HG02938 (cell line): ENCODE measurements around the gene FBF1.

Experiments
- ATAC-seq: cut with Tn5 transposase; IDR thresholded peaks from one replicate; pipeline ENCODE4 v1.9.1; 2021; ENCODE audit warnings: mild to moderate bottlenecking, moderate library complexity; ENCODE audit not compliant: unreplicated experiment

The FBF1 gene

GRCh38 chr17:75959051-75959838 is 18.4 kb upstream of the FBF1 start:
- ATAC-seq: no peak

GRCh38 chr17:75950855-75951554 is 10.2 kb upstream of the FBF1 start:
- no peak for ATAC-seq

GRCh38 chr17:75950421-75950820 is 9.6 kb upstream of the FBF1 start:
- no peak for ATAC-seq

GRCh38 chr17:75945211-75945610 is 4.4 kb upstream of the FBF1 start:
- ATAC-seq: no peak

GRCh38 chr17:75943491-75943890 is 2.6 kb upstream of the FBF1 start:
- no peak for ATAC-seq

GRCh38 chr17:75942473-75942872 is 1.6 kb upstream of the FBF1 start:
- no peak for ATAC-seq

GRCh38 chr17:75941442-75941819 is 589 bp upstream of the FBF1 start:
- no peak for ATAC-seq

- no peak for ATAC-seq
These were observed 3.2 kb downstream of the FBF1 start for GRCh38 chr17:75937652-75938051.

GRCh38 chr17:75933808-75934207 is 7.0 kb downstream of the FBF1 start:
- no peak for ATAC-seq

- ATAC-seq: no peak
These were observed 8.0 kb downstream of the FBF1 start for GRCh38 chr17:75932852-75933251.

GRCh38 chr17:75931062-75931461 is 9.8 kb downstream of the FBF1 start:
- ATAC-seq: no peak

GRCh38 chr17:75927286-75927922 is 13.4 kb downstream of the FBF1 start:
- ATAC-seq: no peak

GRCh38 chr17:75926456-75926855 is 14.4 kb downstream of the FBF1 start:
- no peak for ATAC-seq

- ATAC-seq: no peak
These were observed 14.9 kb downstream of the FBF1 start for GRCh38 chr17:75925912-75926311.

GRCh38 chr17:75925103-75925502 is 15.7 kb downstream of the FBF1 start:
- no peak for ATAC-seq

- no peak for ATAC-seq
These were observed 17.6 kb downstream of the FBF1 start for GRCh38 chr17:75922963-75923874.

GRCh38 chr17:75922173-75922961 is 18.5 kb downstream of the FBF1 start:
- ATAC-seq: no peak

- ATAC-seq: no peak
These were observed 19.2 kb downstream of the FBF1 start for GRCh38 chr17:75921596-75921995.

GRCh38 chr17:75920045-75920560 is 20.7 kb downstream of the FBF1 start:
- no peak for ATAC-seq

- ATAC-seq: no peak
These were observed 21.2 kb downstream of the FBF1 start for GRCh38 chr17:75919611-75920010.
